ENCODE results near the gene LRG1. TPM values are rescaled to one million over a fixed set of nuclear protein-coding genes. Genes with fewer than 3 reads are reported as not detected.

LRG1 gene
- total RNA-seq, 1 experiment from 2014 or later: 0.08 TPM

- Histone ChIP-seq H3K36me3 (ENCODE audit: control insufficient read depth, insufficient read depth, low read length) (no peaks in the 10 kb centered on the region), H3K4me1 (ENCODE audit: control insufficient read depth, insufficient read depth, low read length) (no peaks in the 10 kb centered on the region; the same call in 1 of the 2 replicates), H3K27ac (ENCODE audit: low read length) (no peak overlapping the region), H3K9me3 (ENCODE audit: control insufficient read depth, insufficient read depth, low read depth, low read length) (no peaks in the 10 kb centered on the region), H3K27me3 (ENCODE audit: control insufficient read depth, insufficient read depth, low read length) (no peaks in the 10 kb centered on the region), H3K4me3 (ENCODE audit: low read depth in 2 of 2, low read length in 2 of 2) (no peak overlapping the region)
- no TSS peak for BruUV-seq (replicated peaks)
- in situ Hi-C loops (cut with HindIII; ENCODE audit: low pct_unique_long_range_greater_than_20kb, low sequenced_read_pairs): no loop called here
- TF ChIP-seq TCF7L2 (IDR thresholded peaks at IDR 0.05; ENCODE audit: low read depth, low read length) (no peak), REST (IDR thresholded peaks at IDR 0.05; ENCODE audit: insufficient read depth in 1 of 2, low read depth in 2 of 2, low read length in 1 of 2) (no peak), POLR2AphosphoS5 (IDR thresholded peaks at IDR 0.05; ENCODE audit: low read depth, low read length) (no peak), SIN3A (IDR thresholded peaks at IDR 0.05; ENCODE audit: borderline replicate concordance, insufficient read depth, low read depth, low read length) (no peak), CTCF (IDR thresholded peaks at IDR 0.05) (no peak)
- ATAC-seq: no peak
- ChIA-PET POLR2A (interaction anchor here (0.6 kb wide), 1 partner anchor 989 kb away, joined by 3 read pairs; no protein-coding TSS in a partner anchor), CTCF (no interaction called here)
- intact Hi-C loops (cut with micrococcal nuclease; ENCODE audit: unreplicated experiment): no loop called here
- no peak for DNase-seq (ENCODE audit: low read depth, low spot score)
Observed at GRCh38 chr19:4554717-4555116, 14.9 kb upstream of the LRG1 start.

GRCh38 chr19:4553775-4554174, 13.9 kb upstream of the LRG1 start:
- DNase-seq (ENCODE audit: low read depth, low spot score) (no peak), ATAC-seq (no peak)
- in situ Hi-C loops (cut with HindIII; ENCODE audit: low pct_unique_long_range_greater_than_20kb, low sequenced_read_pairs) (no loop called here), intact Hi-C loops (cut with micrococcal nuclease; ENCODE audit: unreplicated experiment) (no loop called here)
- ChIA-PET CTCF (no interaction called here), POLR2A (no interaction called here)
- Histone ChIP-seq H3K36me3 (ENCODE audit: control insufficient read depth, insufficient read depth, low read length) (no peaks in the 10 kb centered on the region), H3K27me3 (ENCODE audit: control insufficient read depth, insufficient read depth, low read length) (no peaks in the 10 kb centered on the region), H3K27ac (ENCODE audit: low read length) (no peak overlapping the region), H3K4me3 (ENCODE audit: low read depth in 2 of 2, low read length in 2 of 2) (no peak overlapping the region), H3K4me1 (ENCODE audit: control insufficient read depth, insufficient read depth, low read length) (no peaks in the 10 kb centered on the region; the same call in 1 of the 2 replicates), H3K9me3 (ENCODE audit: control insufficient read depth, insufficient read depth, low read depth, low read length) (no peaks in the 10 kb centered on the region)
- TF ChIP-seq CTCF (IDR thresholded peaks at IDR 0.05): no peak
- no peak for TF ChIP-seq TCF7L2 (IDR thresholded peaks at IDR 0.05; ENCODE audit: low read depth, low read length)
- TF ChIP-seq POLR2AphosphoS5 (IDR thresholded peaks at IDR 0.05; ENCODE audit: low read depth, low read length): no peak
- BruUV-seq (replicated peaks): no TSS peak
